HUES48 (cell line): ENCODE data around the gene FBXL2.

Experiments used
- H3K27ac ChIP-seq: one replicate; pipeline ENCODE4 v1.7.0; 2013; ENCODE audit warnings: low read depth, low read length, inconsistent platforms
- H3K27me3 ChIP-seq: 2 replicates; pipeline ENCODE4 v1.6.1; 2013; ENCODE audit warnings: mild to moderate bottlenecking, low read length; ENCODE audit not compliant: control insufficient read depth, insufficient read depth
- H3K36me3 ChIP-seq: 2 replicates; pipeline ENCODE4 v1.6.1; 2013; ENCODE audit warnings: low read length; ENCODE audit not compliant: control insufficient read depth, insufficient read depth
- H3K4me1 ChIP-seq: 2 replicates; pipeline ENCODE4 v1.6.1; 2013; ENCODE audit warnings: mild to moderate bottlenecking, low read length; ENCODE audit not compliant: control insufficient read depth, insufficient read depth
- H3K4me3 ChIP-seq: 2 replicates; pipeline ENCODE4 v1.5.1; 2013; ENCODE audit warnings: mild to moderate bottlenecking, low read depth, low read length
- H3K9ac ChIP-seq: 2 replicates; pipeline ENCODE4 v1.6.1; 2013; ENCODE audit warnings: mild to moderate bottlenecking, low read depth, low read length, moderate library complexity
- H3K9me3 ChIP-seq: 2 replicates; pipeline ENCODE4 v1.6.1; 2013; ENCODE audit warnings: low read length; ENCODE audit not compliant: control insufficient read depth, insufficient read depth

Gene FBXL2

DNA sequence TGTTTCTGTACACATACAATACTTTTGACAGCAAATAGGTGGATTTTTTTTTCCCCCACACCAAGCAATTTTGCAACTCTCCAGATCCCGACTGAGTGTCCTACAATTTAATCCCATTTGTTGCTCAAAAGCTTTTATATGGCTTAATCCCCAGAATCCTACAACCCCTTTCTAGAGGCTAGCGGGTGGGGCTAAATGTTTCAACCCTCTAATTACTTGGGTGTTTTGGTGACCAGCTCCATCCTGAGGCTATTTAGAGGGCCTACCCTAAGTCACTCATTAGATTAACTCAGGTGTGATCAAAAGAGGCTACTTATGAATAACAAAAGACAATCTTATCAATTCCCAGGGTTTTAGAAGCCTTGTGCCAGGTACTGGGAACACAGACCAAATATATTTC, 21.0 kb upstream of the FBXL2 start:
- no peaks in the 10 kb centered on the region for H3K27me3 ChIP-seq
- H3K27ac ChIP-seq = no peak overlapping the region
- no peaks in the 10 kb centered on the region for H3K36me3 ChIP-seq
- H3K4me1 ChIP-seq = no peaks in the 10 kb centered on the region
- no peaks in the 10 kb centered on the region for H3K9me3 ChIP-seq
- H3K9ac ChIP-seq = no peak overlapping the region
- H3K4me3 ChIP-seq = no peak overlapping the region

DNA sequence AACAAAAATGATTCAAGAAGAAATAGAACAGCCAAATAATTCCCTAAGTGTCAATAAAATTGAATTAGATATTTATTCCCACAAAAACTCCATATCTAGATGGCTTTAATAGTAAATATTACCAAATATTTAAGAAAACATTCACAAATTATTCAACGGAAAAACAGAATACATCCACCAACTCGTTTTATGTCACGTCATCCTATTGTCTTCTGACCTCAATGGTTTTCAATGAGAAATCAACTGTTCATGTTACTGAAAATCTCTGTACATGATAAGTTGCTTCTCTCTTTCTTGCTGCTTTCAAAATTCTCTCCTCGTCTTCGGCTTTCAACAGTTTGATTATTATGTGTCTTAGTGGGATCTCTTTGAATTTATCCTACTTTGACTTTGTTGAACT, 17.1 kb upstream of the FBXL2 start:
- Histone ChIP-seq H3K9ac (no peak overlapping the region), H3K4me3 (no peak overlapping the region), H3K27me3 (no peaks in the 10 kb centered on the region), H3K4me1 (no peaks in the 10 kb centered on the region), H3K36me3 (no peaks in the 10 kb centered on the region), H3K9me3 (no peaks in the 10 kb centered on the region), H3K27ac (no peak overlapping the region)

DNA sequence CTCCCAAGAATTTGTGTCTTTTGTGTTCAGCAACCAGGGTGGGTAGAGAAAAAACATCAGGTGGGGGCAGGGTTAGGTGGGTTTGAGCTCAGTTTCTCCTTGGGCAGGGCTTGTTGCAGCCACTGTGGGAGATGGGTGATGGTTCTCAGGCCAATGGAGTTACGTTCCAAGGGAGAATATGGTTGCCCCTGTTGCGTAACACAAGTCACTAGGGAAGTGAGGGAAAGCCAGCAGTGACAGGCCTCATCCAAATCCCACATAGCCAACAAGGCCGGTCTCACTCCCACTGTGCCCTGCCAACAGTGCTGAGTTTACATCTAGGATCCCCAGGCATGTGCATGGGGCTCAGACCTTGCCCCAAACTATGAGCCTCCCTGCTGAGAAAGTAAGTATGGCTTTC, 7.9 kb upstream of the FBXL2 start:
- no peak overlapping the region for H3K9ac ChIP-seq
- H3K9me3 ChIP-seq = peaks cover 37% of the 10 kb centered on the region
- no peak overlapping the region for H3K27ac ChIP-seq
- H3K4me1 ChIP-seq = no peaks in the 10 kb centered on the region
- no peak overlapping the region for H3K4me3 ChIP-seq
- H3K27me3 ChIP-seq = no peaks in the 10 kb centered on the region
- H3K36me3 ChIP-seq = no peaks in the 10 kb centered on the region

DNA sequence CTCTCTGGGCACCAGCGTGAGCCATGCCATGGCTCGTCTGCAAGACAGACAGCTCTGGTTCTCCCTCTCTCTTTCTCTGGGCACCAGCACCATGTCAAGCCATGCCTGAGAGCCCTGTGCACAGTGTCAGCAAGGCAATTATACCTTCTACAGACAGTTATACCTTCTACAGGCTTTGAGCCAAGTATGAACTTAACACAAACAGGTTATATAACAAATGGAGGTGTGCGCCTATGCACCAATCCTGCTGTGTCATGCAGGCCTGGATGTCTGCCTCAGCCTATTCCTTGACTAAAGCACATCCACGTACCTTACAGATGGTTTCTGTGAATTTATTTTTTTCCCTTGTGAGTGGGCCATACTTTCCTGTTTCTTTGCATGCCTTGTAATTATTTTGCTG, 5.9 kb upstream of the FBXL2 start:
- H3K4me1 ChIP-seq = no peaks in the 10 kb centered on the region
- no peak overlapping the region for H3K27ac ChIP-seq
- H3K9me3 ChIP-seq = peaks cover 28% of the 10 kb centered on the region
- H3K4me3 ChIP-seq = no peak overlapping the region
- H3K27me3 ChIP-seq = no peaks in the 10 kb centered on the region
- H3K9ac ChIP-seq = no peak overlapping the region
- no peaks in the 10 kb centered on the region for H3K36me3 ChIP-seq

DNA sequence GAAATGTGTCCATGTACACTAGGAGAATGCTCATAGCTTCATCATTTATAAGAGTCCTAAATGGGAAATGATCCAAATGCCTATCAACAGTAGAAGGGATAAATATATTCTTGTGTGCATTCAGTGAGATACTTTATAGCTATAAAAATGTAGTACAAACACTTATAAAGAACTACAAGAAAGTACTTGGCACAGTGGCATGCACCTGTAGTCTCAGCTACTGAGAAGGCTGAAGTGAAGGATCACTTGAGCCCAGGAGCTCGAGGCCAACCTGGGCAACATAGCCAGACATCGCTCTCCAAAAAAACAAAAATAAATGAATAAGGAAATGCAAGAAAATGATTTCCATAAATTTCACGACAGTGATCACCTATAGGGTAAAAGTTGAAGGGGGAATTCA, 3.6 kb upstream of the FBXL2 start:
- Histone ChIP-seq H3K4me3 (no peak overlapping the region), H3K27ac (no peak overlapping the region), H3K9me3 (peaks cover 9% of the 10 kb centered on the region; the same call in 1 of the 2 replicates), H3K4me1 (no peaks in the 10 kb centered on the region), H3K9ac (no peak overlapping the region), H3K27me3 (no peaks in the 10 kb centered on the region), H3K36me3 (no peaks in the 10 kb centered on the region)

DNA sequence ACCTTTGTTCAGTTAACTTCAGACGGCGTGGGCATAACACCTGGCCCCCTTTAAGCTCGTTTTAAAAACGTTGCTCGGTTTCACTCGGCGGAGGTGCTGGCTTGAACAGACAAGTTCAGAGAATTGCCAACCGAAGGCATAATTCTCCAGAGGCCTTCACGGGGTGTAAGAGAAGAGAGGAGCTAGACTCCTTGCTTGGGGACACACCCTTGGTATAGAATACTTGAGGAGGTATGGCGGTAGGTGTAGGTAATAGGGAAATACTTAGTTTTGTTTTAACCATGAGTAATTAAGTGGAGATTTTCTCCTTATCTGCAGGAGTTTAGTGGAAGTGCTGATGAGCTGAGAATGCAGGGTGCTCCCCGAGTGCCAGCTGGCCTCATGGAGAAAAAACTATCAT, 921 bp downstream of the FBXL2 start:
- peak overlapping the region; percentile 80 for H3K4me3 ChIP-seq
- no peak overlapping the region for H3K27ac ChIP-seq
- no peak overlapping the region for H3K9ac ChIP-seq

DNA sequence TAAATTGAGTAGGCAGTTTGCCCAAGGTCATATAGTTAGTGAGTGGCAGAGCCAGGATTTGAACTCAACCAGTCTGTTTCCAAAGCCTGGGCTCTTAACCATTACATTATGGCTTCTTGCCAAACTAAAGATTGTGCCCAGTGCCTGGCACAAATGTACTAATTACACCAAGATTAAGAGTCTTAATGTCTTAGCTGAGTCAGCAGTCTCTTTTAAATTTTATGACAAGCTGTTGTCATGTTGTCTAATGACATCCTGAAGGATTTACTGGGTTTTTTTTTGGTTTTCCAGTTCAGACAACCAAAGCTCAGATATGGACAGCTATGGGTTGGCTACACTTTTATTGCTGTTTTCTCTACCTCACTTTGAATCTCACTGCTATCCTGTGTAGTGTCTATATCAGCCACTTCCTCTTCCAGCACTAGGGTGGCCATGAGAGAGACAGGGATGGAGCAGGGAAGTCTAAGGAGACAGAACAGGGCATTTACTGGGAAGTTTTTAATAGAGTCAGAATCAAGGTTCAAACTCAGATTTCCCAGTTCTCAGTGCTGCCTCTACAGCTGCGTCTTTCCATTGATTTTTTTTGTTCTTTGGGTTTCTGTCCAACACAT, 10.5 kb downstream of the FBXL2 start:
- H3K9ac ChIP-seq = no peak overlapping the region
- no peaks in the 10 kb centered on the region for H3K36me3 ChIP-seq
- H3K27me3 ChIP-seq = no peaks in the 10 kb centered on the region
- 0 out of 2 replicates have a peak, but pooled peaks cover 5% of the 10 kb centered on the region for H3K4me1 ChIP-seq
- H3K4me3 ChIP-seq = no peak overlapping the region
- H3K27ac ChIP-seq = no peak overlapping the region
- peaks cover 15% of the 10 kb centered on the region for H3K9me3 ChIP-seq

More for the DNA sequence above, 921 bp downstream of the FBXL2 start:
- Histone ChIP-seq H3K9me3 (no peaks in the 10 kb centered on the region), H3K4me1 (no peaks in the 10 kb centered on the region), H3K27me3 (no peaks in the 10 kb centered on the region), H3K36me3 (no peaks in the 10 kb centered on the region)

DNA sequence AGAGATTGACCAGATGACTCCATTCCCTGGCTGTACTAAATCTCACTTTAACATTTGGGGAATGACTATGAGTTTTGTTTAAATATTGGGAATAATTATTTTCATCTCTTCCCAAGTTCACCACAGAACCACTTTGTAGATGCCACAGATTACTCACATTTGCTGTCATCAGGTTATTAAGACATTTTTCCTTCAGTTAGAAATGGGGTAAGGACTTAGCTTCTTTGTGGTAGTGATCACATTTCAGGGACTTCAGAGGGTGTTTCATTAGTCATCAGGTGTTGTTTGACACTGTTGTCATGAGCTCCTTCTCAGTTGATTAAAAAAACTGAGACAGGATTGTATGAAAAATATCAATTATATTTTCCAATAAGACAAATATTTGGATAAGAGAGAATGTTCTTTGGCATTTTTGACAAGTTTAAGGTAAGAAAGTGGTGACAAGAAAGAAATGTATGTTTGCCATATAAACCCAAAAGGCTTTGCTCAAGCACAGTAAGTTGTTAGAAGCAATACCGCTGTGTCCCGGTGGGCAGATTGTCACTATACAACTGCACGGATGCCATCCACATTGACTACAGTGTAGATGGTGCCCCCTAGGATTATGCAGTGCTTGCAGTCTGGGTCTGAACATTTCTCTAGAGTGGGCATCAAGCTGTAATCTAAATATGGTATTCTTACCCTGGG, 22.3 kb downstream of the FBXL2 start:
- Histone ChIP-seq H3K9me3 (no peaks in the 10 kb centered on the region), H3K4me3 (no peak overlapping the region), H3K27me3 (no peaks in the 10 kb centered on the region), H3K27ac (peak overlapping the region; percentile 21), H3K36me3 (no peaks in the 10 kb centered on the region), H3K9ac (no peak overlapping the region), H3K4me1 (no peaks in the 10 kb centered on the region)

DNA sequence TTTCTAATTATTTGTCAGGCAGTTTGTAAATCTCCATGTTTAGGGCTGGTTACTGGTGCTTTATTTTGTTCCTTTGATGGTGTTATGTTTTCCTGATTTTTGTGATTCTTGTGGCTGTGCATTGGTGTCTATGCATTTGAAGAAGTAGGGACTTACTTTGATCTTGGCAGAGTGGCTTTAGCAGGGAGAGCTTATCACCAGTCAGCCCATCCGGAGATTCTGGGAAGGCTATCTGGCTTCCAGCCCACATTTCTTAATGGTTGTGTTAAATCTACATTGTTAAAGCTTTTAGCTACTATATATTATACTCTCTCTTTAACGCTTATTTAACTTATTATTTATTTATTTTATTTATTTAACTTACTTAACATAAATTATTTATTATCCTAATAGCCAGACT, 35.1 kb downstream of the FBXL2 start:
- Histone ChIP-seq H3K36me3 (no peaks in the 10 kb centered on the region), H3K4me3 (no peak overlapping the region), H3K27ac (no peak overlapping the region), H3K9me3 (no peaks in the 10 kb centered on the region), H3K9ac (no peak overlapping the region), H3K4me1 (peaks cover 6% of the 10 kb centered on the region), H3K27me3 (no peaks in the 10 kb centered on the region)

DNA sequence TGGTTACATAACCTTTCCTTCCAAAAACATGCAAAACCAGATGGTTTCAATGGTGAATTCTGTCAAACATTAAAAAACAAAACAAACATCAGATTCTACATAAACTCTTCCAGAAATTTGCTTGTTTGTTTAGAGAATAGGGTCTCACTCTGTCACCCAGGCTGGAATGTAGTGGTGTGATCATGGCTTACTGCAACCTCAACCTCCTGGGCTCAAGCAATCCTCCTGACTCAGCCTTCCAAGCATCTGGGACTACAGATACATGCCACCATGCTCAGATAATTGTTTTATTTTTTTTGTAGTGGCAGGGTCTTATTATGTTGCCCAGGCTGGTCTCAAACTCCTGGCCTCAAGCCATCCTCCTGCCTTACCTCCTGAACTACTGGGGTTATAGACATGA, 36.1 kb downstream of the FBXL2 start:
- no peak overlapping the region for H3K9ac ChIP-seq
- H3K27me3 ChIP-seq = no peaks in the 10 kb centered on the region
- no peaks in the 10 kb centered on the region for H3K9me3 ChIP-seq
- no peak overlapping the region for H3K27ac ChIP-seq
- no peak overlapping the region for H3K4me3 ChIP-seq
- no peaks in the 10 kb centered on the region for H3K36me3 ChIP-seq
- peaks cover 6% of the 10 kb centered on the region for H3K4me1 ChIP-seq

DNA sequence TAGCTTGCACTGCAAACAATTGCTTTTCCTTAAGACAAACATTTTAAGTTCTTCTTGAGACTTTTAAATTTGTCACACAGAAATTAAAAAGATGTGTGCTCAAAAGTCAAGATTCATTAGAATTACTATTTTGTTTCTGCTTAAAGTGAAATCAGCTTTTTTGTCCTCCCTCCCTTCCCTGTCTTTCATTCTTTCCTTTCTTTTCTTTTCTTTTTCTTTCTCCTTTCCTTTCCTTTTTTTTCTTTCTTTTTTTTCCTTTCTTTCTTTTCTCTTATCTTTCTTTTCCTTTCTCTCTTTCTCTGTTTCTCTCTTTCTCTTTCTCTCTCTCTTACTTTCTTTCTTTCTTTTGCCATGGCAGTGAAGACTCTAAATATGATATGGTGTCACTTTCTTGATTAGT, 37.8 kb downstream of the FBXL2 start:
- H3K27me3 ChIP-seq = no peaks in the 10 kb centered on the region
- H3K9ac ChIP-seq = no peak overlapping the region
- H3K9me3 ChIP-seq = no peaks in the 10 kb centered on the region
- no peak overlapping the region for H3K4me3 ChIP-seq
- H3K4me1 ChIP-seq = peaks cover 6% of the 10 kb centered on the region
- H3K36me3 ChIP-seq = no peaks in the 10 kb centered on the region
- H3K27ac ChIP-seq = peak overlapping the region; percentile 63
